Prostate gland (tissue), 2 donors: Measurements from ENCODE around the gene FYB2.

Experiments
- POLR2A ChIP-seq: fragments of 450-650 bp; IDR thresholded peaks from one replicate; pipeline ENCODE4 v1.6.1; 2016; ENCODE audit warnings: antibody characterized with exemption, mild to moderate bottlenecking
- POLR2AphosphoS5 ChIP-seq: sonication (generic); formaldehyde crosslinking; IDR thresholded peaks from one replicate; pipeline ENCODE4 v1.6.1; 2017; ENCODE audit warnings: antibody characterized with exemption
- TF ChIP-seq, protein P1 (sequence below), 4 experiments: fragments of 200-600 bp in 2 of 4; fragments of 450-650 bp in 2 of 4; sonication (generic) in 2 of 4; IDR thresholded peaks; 1 replicate in 3 of 4; 2 replicates in 1 of 4; pipeline ENCODE4 v1.5.1; 2016 to 2019; ENCODE audit warnings: antibody characterized with exemption in 4 of 4, mild to moderate bottlenecking in 2 of 4, moderate library complexity in 2 of 4

DNA sequence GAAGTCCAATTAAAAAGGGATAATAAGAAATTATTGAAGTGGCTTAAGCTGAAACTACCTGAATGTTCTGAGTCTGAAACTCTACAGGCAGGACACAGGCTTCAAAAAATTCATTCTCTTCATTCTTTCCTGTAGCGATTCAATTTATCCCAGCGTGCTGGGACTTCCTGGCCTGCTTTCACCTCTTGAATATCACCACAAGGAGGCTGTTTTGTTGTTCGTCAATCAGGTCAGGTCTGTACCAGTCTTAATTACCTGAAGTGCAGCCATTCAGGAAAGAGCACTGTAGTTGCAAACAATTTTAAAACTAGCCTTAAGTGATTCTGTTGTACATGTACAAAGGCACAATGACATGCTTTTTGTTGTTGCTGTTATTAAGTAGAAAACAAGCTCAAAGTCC, 38.4 kb downstream of the FYB2 start:
- TF ChIP-seq, protein P1, sequence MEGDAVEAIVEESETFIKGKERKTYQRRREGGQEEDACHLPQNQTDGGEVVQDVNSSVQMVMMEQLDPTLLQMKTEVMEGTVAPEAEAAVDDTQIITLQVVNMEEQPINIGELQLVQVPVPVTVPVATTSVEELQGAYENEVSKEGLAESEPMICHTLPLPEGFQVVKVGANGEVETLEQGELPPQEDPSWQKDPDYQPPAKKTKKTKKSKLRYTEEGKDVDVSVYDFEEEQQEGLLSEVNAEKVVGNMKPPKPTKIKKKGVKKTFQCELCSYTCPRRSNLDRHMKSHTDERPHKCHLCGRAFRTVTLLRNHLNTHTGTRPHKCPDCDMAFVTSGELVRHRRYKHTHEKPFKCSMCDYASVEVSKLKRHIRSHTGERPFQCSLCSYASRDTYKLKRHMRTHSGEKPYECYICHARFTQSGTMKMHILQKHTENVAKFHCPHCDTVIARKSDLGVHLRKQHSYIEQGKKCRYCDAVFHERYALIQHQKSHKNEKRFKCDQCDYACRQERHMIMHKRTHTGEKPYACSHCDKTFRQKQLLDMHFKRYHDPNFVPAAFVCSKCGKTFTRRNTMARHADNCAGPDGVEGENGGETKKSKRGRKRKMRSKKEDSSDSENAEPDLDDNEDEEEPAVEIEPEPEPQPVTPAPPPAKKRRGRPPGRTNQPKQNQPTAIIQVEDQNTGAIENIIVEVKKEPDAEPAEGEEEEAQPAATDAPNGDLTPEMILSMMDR (IDR thresholded peaks at IDR 0.05) = no peak
- TF ChIP-seq POLR2A (no peak), POLR2AphosphoS5 (no peak)
